Hepatocyte (in vitro differentiated cells): ENCODE data around the gene SLC25A18.

ENCODE experiments used
- CTCF ChIP-seq: fragments of 200-600 bp; sonication (generic); IDR thresholded peaks from 2 replicates; pipeline ENCODE4 v1.5.1; 2016; ENCODE audit warnings: antibody characterized with exemption, mild to moderate bottlenecking; ENCODE audit not compliant: poor library complexity
- EZH2 ChIP-seq: fragments of 200-600 bp; sonication (generic); IDR thresholded peaks from 2 replicates; pipeline ENCODE4 v1.6.1; 2016; ENCODE audit warnings: antibody characterized with exemption, mild to moderate bottlenecking, borderline replicate concordance

GRCh38 chr22:17596226-17596625 lies 32.9 kb downstream of the SLC25A18 start:
- TF ChIP-seq CTCF (no peak), EZH2 (no peak)
